Tibial artery (tissue), 4 donors: ENCODE results near the gene SYNDIG1.

Experiments
- DNase-seq, 2 donors: peaks; one replicate each; pipeline ENCODE4 v3.0.0-alpha.2; 2019
- H3K27ac ChIP-seq, 2 donors: fragments of 200-600 bp; sonication (generic) in 1 of 2; 1 replicate in 1 of 2; 2 replicates in 1 of 2; pipeline ENCODE4 v1.5.1; 2018 to 2019; ENCODE audit warnings: mild to moderate bottlenecking in 1 of 2
- H3K27me3 ChIP-seq, 2 donors: fragments of 200-600 bp; sonication (generic) in 1 of 2; one replicate each; pipeline versions ENCODE4 v1.5.1 to v1.6.0; 2016 to 2019
- H3K36me3 ChIP-seq, 3 donors: fragments of 200-600 bp; sonication (generic) in 2 of 3; one replicate each; pipeline ENCODE4 v1.5.1; 2016 to 2019; ENCODE audit warnings: mild to moderate bottlenecking in 2 of 3
- H3K4me1 ChIP-seq, 4 donors: fragments of 200-600 bp; sonication (generic) in 2 of 4; 1 replicate in 3 of 4; 2 replicates in 1 of 4; pipeline ENCODE4 v1.5.1; 2016 to 2019
- H3K4me3 ChIP-seq, 2 donors: fragments of 200-600 bp; sonication (generic) in 1 of 2; 1 replicate in 1 of 2; 2 replicates in 1 of 2; pipeline ENCODE4 v1.5.1; 2018 to 2019; ENCODE audit warnings: mild to moderate bottlenecking in 2 of 2
- H3K9me3 ChIP-seq, 3 donors: fragments of 200-600 bp; sonication (generic) in 1 of 3; one replicate each; pipeline ENCODE4 v1.5.1; 2016 to 2019
- intact Hi-C: fragments of 100-400 bp; cut with DNase I; formaldehyde crosslinking; loops from one replicate; pipeline ENCODE4 v1.15.0; 2023; ENCODE audit warnings: low total_unique reads
- TF ChIP-seq, protein P1 (sequence below), 2 experiments: fragments of 200-600 bp in 1 of 2; fragments of 450-650 bp in 1 of 2; IDR thresholded peaks; one replicate each; pipeline ENCODE4 v1.5.1; 2017 to 2019; ENCODE audit warnings: antibody characterized with exemption in 2 of 2, mild to moderate bottlenecking in 1 of 2, moderate library complexity in 1 of 2

SYNDIG1 gene

DNA sequence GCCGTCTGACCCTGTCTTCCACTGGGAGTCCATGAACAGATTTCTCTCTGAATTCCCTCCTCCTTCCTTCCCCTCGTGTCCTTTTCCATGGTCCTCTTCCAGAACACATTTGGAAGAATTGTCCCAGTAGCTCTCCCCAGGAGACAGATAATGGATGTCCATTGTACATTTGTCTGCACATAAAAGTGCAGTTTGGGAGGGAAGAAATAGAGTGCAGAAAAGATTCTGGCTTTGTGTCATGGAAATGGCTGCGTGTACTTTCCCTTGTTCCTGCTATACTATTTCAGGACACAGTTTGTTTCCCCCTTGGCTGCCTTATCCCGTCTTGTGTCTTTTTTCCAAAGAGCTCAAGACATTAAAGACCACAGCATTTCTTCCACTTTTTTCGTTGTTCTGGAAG lies 127.6 kb downstream of the SYNDIG1 start:
- Histone ChIP-seq H3K27me3 (no peaks in the 10 kb centered on the region), H3K9me3 (peaks cover 0 to 14% (median 11%) of the 10 kb centered on the region in 3 donors), H3K4me1 (no peaks in the 10 kb centered on the region), H3K4me3 (no peak overlapping the region), H3K36me3 (peaks cover 0 to 13% (median 2%) of the 10 kb centered on the region in 3 donors), H3K27ac (no peak overlapping the region)
- DNase-seq = no peak
- intact Hi-C loops = no loop called here
- TF ChIP-seq, protein P1, sequence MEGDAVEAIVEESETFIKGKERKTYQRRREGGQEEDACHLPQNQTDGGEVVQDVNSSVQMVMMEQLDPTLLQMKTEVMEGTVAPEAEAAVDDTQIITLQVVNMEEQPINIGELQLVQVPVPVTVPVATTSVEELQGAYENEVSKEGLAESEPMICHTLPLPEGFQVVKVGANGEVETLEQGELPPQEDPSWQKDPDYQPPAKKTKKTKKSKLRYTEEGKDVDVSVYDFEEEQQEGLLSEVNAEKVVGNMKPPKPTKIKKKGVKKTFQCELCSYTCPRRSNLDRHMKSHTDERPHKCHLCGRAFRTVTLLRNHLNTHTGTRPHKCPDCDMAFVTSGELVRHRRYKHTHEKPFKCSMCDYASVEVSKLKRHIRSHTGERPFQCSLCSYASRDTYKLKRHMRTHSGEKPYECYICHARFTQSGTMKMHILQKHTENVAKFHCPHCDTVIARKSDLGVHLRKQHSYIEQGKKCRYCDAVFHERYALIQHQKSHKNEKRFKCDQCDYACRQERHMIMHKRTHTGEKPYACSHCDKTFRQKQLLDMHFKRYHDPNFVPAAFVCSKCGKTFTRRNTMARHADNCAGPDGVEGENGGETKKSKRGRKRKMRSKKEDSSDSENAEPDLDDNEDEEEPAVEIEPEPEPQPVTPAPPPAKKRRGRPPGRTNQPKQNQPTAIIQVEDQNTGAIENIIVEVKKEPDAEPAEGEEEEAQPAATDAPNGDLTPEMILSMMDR (IDR thresholded peaks at IDR 0.05) = no peak

DNA sequence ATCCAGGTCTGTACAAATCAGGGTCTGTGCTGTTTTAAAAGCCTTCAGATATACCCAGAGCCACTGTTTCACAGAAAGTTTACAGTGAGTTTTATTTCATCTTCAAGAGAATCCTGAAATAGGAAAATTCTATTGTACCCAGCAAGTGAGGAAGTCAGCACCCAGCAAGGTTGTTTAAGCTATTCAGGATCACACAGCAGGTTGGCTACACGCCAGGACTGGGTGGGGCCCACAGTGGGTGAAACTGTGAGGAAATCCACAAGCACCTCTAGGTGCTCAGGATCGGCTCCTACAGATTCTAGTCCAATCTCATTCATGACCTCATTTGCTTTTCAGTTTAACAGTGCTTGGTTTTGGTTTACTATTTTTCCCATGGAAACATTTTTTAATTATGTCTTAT lies 128.9 kb downstream of the SYNDIG1 start:
- no peaks in the 10 kb centered on the region for H3K27me3 ChIP-seq
- no peak overlapping the region for H3K27ac ChIP-seq
- TF ChIP-seq, protein P1 (IDR thresholded peaks at IDR 0.05) = no peak
- H3K4me3 ChIP-seq = no peak overlapping the region
- H3K9me3 ChIP-seq = peaks cover 0 to 14% (median 11%) of the 10 kb centered on the region in 3 donors
- peaks cover 0 to 13% (median 11%) of the 10 kb centered on the region in 3 donors for H3K36me3 ChIP-seq
- intact Hi-C loops = no loop called here
- no peak for DNase-seq
- H3K4me1 ChIP-seq = no peaks in the 10 kb centered on the region

- TF ChIP-seq, protein P1 (IDR thresholded peaks at IDR 0.05) = no peak
- DNase-seq = no peak
- H3K36me3 ChIP-seq = peaks cover 0 to 14% (median 13%) of the 10 kb centered on the region in 3 donors
- no peak overlapping the region for H3K4me3 ChIP-seq
- intact Hi-C loops = no loop called here
- H3K4me1 ChIP-seq = no peaks in the 10 kb centered on the region
- H3K9me3 ChIP-seq = peaks cover 0 to 14% (median 11%) of the 10 kb centered on the region in 3 donors
- H3K27me3 ChIP-seq = no peaks in the 10 kb centered on the region
- H3K27ac ChIP-seq = no peak overlapping the region
These were observed 129.6 kb downstream of the SYNDIG1 start for GRCh38 chr20:24598996-24599395.

- Histone ChIP-seq H3K27me3 (no peaks in the 10 kb centered on the region), H3K27ac (no peak overlapping the region), H3K9me3 (peaks cover 0 to 14% (median 11%) of the 10 kb centered on the region in 3 donors), H3K4me1 (no peaks in the 10 kb centered on the region), H3K4me3 (no peak overlapping the region), H3K36me3 (peaks cover 0 to 14% (median 13%) of the 10 kb centered on the region in 3 donors)
- no peak for DNase-seq
- intact Hi-C loops = no loop called here
- TF ChIP-seq, protein P1 (IDR thresholded peaks at IDR 0.05) = no peak
These were observed 130.6 kb downstream of the SYNDIG1 start for GRCh38 chr20:24600012-24600411.

- intact Hi-C loops = no loop called here
These were observed 134.0 kb downstream of the SYNDIG1 start for GRCh38 chr20:24603454-24603853.

More at GRCh38 chr20:24603454-24603853, 134.0 kb downstream of the SYNDIG1 start:
- Histone ChIP-seq H3K9me3 (peaks cover 0 to 14% (median 11%) of the 10 kb centered on the region in 3 donors), H3K27me3 (no peaks in the 10 kb centered on the region), H3K4me3 (no peak overlapping the region), H3K27ac (no peak overlapping the region), H3K4me1 (no peaks in the 10 kb centered on the region), H3K36me3 (peaks cover 0 to 14% (median 13%) of the 10 kb centered on the region in 3 donors)
- DNase-seq = no peak
- TF ChIP-seq, protein P1 (IDR thresholded peaks at IDR 0.05) = no peak
